HepG2 (cell line): ENCODE measurements around the gene SALL2. TPM values are rescaled to one million over a fixed set of nuclear protein-coding genes. Genes with fewer than 3 reads are reported as not detected.

Experiments
- ADNP ChIP-seq: sonication (generic); formaldehyde crosslinking; IDR thresholded peaks from 2 replicates; pipeline ENCODE4 v1.4.0; 2020; ENCODE audit warnings: missing genetic modification reagents
- ESRRA ChIP-seq: sonication (generic); formaldehyde crosslinking; IDR thresholded peaks from 2 replicates; pipeline ENCODE4 v1.5.1; 2020; ENCODE audit warnings: mild to moderate bottlenecking, low read depth, missing genetic modification reagents
- ETV6 ChIP-seq: sonication (generic); formaldehyde crosslinking; conservative IDR thresholded peaks from 2 replicates; pipeline ENCODE4 v1.4.0; 2020; ENCODE audit warnings: missing genetic modification reagents
- GABPA ChIP-seq, 2 experiments: IDR thresholded peaks; 2 replicates each; pipeline ENCODE4 v1.6.1; 2011 to 2016; ENCODE audit warnings: low read depth in 2 of 2, low read length in 1 of 2, missing biosample characterization in 1 of 2, missing genetic modification characterization in 1 of 2
- IKZF1 ChIP-seq: fragments of 450-650 bp; IDR thresholded peaks from 2 replicates; pipeline ENCODE4 v1.7.1; 2016
- SETDB1 ChIP-seq: sonication (generic); formaldehyde crosslinking; IDR thresholded peaks from 2 replicates; pipeline ENCODE4 v1.5.1; 2020; ENCODE audit warnings: missing genetic modification reagents, mild to moderate bottlenecking, borderline replicate concordance
- SP5 ChIP-seq: IDR thresholded peaks from 2 replicates; pipeline ENCODE4 v1.6.1; 2016; ENCODE audit warnings: low read depth, borderline replicate concordance
- ZNF101 ChIP-seq: sonication (generic); formaldehyde crosslinking; IDR thresholded peaks from 2 replicates; pipeline ENCODE4 v1.4.0; 2020; ENCODE audit warnings: mild to moderate bottlenecking, low read depth, missing genetic modification reagents, borderline replicate concordance
- ZNF235 ChIP-seq: sonication (generic); formaldehyde crosslinking; IDR thresholded peaks from 2 replicates; pipeline ENCODE4 v1.8.1; 2023; ENCODE audit warnings: mild to moderate bottlenecking, missing genetic modification reagents, borderline replicate concordance
- ZNF670 ChIP-seq: sonication (generic); formaldehyde crosslinking; IDR thresholded peaks from 2 replicates; pipeline ENCODE4 v1.8.0; 2022; ENCODE audit warnings: mild to moderate bottlenecking, missing genetic modification reagents, borderline replicate concordance
- ZNF678 ChIP-seq: sonication (generic); formaldehyde crosslinking; IDR thresholded peaks from 2 replicates; pipeline ENCODE4 v1.4.0; 2020; ENCODE audit warnings: mild to moderate bottlenecking, missing genetic modification reagents
- ZNF790 ChIP-seq: sonication (generic); formaldehyde crosslinking; IDR thresholded peaks from 2 replicates; pipeline ENCODE4 v1.8.0; 2022; ENCODE audit warnings: missing genetic modification reagents, mild to moderate bottlenecking, borderline replicate concordance
- polyA plus RNA-seq, 8 experiments: library from polyadenylated mRNA; depleted of rRNA in 3 of 8; stranded (reverse) in 7 of 8; unstranded in 1 of 8; fragments of >200 nt; fragmentation: Illumina TruSeq in 4 of 8; extraction: Trizol in 4 of 8; gene quantifications; 2 replicates each; pipeline versions ENCODE4 v1.2.1 to v1.2.3, GENCODE V29; 2011 to 2016; ENCODE audit warnings: low read depth in 4 of 8, missing spikeins in 1 of 8, mixed read lengths in 1 of 8; ENCODE audit not compliant: insufficient read depth in 1 of 8
- total RNA-seq, 5 experiments: library from RNA; depleted of rRNA; stranded (reverse); fragments of >200 nt; fragmentation: Illumina TruSeq; extraction: Trizol; gene quantifications; 2 replicates each; pipeline ENCODE4 v1.2.3, GENCODE V29; 2016; ENCODE audit warnings: low read depth in 1 of 5
- TF ChIP-seq, protein P1 (sequence below): sonication (generic); formaldehyde crosslinking; IDR thresholded peaks from 2 replicates; pipeline ENCODE4 v1.4.0; 2020; ENCODE audit warnings: missing genetic modification reagents
- TF ChIP-seq, protein P2 (sequence below): IDR thresholded peaks from 2 replicates; pipeline ENCODE4 v1.6.1; 2018; ENCODE audit warnings: missing genetic modification reagents, mild to moderate bottlenecking, missing compliant biosample characterization
- TF ChIP-seq, protein P3 (sequence below): sonication (generic); formaldehyde crosslinking; IDR thresholded peaks from 2 replicates; pipeline ENCODE4 v1.5.0; 2020; ENCODE audit warnings: mild to moderate bottlenecking, missing genetic modification reagents
- TF ChIP-seq, protein P4 (sequence below): sonication (generic); formaldehyde crosslinking; IDR thresholded peaks from 2 replicates; pipeline ENCODE4 v1.8.0; 2022; ENCODE audit warnings: mild to moderate bottlenecking, missing genetic modification reagents
- TF ChIP-seq, protein P5 (sequence below): sonication (generic); formaldehyde crosslinking; conservative IDR thresholded peaks from 2 replicates; pipeline ENCODE4 v1.4.0; 2020; ENCODE audit warnings: missing genetic modification reagents

Gene SALL2
- total and polyA plus RNA-seq, 2 of the 13 experiments (the other 11 are each of a cell fraction or from before 2014, with no cell fraction given), result 4.9 to 5.8 TPM

DNA sequence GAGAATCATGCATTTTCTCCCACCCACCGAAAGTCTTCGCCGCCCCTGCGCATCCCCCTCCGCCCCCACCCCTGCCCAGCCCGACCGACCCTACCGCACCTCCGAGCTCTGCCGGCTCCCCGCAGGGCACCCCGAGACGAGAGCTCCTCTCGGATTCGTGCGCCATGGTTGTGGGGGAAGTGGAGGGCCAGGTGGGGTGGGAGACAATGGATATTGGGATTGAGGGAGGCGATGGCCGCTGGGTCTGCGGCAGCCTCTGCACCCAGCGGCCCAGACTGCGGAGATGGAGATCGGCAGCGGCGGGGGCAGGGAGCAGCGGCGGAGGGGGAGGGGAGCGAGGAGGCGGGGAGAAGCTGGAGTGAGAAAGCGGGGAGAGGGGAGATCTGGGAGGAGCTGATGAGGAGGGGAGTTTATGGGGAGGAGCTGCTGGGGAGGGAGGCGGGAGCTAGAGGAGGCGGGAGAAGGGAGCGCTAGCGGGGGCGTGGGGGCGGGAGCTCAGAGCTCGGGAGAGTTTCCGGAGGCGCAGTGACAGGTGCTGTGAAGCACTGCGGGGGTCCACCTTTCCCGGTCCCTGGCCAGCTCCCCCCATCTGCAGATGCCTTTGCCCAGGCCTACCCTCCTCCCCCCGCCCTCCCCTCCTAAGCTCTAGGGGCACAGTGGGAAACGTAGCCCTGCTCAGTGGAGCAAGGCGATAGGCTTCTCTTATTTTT is at the start of gene SALL2 (continued):
- TF ChIP-seq ZNF670 (CRISPR knock-in tag) (no peak), GABPA (IDR thresholded peaks at IDR 0.05; ENCODE audit: low read depth, low read length) (no peak; the same call in 1 of the 2 replicates), GABPA (CRISPR knock-in tag; IDR thresholded peaks at IDR 0.05; ENCODE audit: low read depth) (peak; percentile 63), ZNF790 (CRISPR knock-in tag) (no peak), IKZF1 (no peak), ZNF678 (CRISPR knock-in tag) (no peak), ZNF101 (CRISPR knock-in tag) (no peak), SP5 (CRISPR knock-in tag) (peak; percentile 87), ADNP (CRISPR knock-in tag) (no peak), ZNF235 (CRISPR knock-in tag) (no peak), SETDB1 (CRISPR knock-in tag) (no peak), ETV6 (CRISPR knock-in tag) (no peak), ESRRA (CRISPR knock-in tag) (no peak)
- TF ChIP-seq, protein P1, sequence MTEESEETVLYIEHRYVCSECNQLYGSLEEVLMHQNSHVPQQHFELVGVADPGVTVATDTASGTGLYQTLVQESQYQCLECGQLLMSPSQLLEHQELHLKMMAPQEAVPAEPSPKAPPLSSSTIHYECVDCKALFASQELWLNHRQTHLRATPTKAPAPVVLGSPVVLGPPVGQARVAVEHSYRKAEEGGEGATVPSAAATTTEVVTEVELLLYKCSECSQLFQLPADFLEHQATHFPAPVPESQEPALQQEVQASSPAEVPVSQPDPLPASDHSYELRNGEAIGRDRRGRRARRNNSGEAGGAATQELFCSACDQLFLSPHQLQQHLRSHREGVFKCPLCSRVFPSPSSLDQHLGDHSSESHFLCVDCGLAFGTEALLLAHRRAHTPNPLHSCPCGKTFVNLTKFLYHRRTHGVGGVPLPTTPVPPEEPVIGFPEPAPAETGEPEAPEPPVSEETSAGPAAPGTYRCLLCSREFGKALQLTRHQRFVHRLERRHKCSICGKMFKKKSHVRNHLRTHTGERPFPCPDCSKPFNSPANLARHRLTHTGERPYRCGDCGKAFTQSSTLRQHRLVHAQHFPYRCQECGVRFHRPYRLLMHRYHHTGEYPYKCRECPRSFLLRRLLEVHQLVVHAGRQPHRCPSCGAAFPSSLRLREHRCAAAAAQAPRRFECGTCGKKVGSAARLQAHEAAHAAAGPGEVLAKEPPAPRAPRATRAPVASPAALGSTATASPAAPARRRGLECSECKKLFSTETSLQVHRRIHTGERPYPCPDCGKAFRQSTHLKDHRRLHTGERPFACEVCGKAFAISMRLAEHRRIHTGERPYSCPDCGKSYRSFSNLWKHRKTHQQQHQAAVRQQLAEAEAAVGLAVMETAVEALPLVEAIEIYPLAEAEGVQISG (CRISPR knock-in tag), result peak; percentile 63
- TF ChIP-seq, protein P2, sequence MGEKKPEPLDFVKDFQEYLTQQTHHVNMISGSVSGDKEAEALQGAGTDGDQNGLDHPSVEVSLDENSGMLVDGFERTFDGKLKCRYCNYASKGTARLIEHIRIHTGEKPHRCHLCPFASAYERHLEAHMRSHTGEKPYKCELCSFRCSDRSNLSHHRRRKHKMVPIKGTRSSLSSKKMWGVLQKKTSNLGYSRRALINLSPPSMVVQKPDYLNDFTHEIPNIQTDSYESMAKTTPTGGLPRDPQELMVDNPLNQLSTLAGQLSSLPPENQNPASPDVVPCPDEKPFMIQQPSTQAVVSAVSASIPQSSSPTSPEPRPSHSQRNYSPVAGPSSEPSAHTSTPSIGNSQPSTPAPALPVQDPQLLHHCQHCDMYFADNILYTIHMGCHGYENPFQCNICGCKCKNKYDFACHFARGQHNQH, result peak; percentile 19; the same call in 1 of the 2 replicates
- TF ChIP-seq, protein P3, sequence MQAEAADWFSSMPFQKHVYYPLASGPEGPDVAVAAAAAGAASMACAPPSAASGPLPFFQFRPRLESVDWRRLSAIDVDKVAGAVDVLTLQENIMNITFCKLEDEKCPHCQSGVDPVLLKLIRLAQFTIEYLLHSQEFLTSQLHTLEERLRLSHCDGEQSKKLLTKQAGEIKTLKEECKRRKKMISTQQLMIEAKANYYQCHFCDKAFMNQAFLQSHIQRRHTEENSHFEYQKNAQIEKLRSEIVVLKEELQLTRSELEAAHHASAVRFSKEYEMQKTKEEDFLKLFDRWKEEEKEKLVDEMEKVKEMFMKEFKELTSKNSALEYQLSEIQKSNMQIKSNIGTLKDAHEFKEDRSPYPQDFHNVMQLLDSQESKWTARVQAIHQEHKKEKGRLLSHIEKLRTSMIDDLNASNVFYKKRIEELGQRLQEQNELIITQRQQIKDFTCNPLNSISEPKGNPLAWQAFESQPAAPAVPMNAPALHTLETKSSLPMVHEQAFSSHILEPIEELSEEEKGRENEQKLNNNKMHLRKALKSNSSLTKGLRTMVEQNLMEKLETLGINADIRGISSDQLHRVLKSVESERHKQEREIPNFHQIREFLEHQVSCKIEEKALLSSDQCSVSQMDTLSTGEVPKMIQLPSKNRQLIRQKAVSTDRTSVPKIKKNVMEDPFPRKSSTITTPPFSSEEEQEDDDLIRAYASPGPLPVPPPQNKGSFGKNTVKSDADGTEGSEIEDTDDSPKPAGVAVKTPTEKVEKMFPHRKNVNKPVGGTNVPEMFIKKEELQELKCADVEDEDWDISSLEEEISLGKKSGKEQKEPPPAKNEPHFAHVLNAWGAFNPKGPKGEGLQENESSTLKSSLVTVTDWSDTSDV (CRISPR knock-in tag), result no peak
- TF ChIP-seq, protein P4, sequence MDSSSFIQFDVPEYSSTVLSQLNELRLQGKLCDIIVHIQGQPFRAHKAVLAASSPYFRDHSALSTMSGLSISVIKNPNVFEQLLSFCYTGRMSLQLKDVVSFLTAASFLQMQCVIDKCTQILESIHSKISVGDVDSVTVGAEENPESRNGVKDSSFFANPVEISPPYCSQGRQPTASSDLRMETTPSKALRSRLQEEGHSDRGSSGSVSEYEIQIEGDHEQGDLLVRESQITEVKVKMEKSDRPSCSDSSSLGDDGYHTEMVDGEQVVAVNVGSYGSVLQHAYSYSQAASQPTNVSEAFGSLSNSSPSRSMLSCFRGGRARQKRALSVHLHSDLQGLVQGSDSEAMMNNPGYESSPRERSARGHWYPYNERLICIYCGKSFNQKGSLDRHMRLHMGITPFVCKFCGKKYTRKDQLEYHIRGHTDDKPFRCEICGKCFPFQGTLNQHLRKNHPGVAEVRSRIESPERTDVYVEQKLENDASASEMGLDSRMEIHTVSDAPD (CRISPR knock-in tag), result no peak
- TF ChIP-seq, protein P5, sequence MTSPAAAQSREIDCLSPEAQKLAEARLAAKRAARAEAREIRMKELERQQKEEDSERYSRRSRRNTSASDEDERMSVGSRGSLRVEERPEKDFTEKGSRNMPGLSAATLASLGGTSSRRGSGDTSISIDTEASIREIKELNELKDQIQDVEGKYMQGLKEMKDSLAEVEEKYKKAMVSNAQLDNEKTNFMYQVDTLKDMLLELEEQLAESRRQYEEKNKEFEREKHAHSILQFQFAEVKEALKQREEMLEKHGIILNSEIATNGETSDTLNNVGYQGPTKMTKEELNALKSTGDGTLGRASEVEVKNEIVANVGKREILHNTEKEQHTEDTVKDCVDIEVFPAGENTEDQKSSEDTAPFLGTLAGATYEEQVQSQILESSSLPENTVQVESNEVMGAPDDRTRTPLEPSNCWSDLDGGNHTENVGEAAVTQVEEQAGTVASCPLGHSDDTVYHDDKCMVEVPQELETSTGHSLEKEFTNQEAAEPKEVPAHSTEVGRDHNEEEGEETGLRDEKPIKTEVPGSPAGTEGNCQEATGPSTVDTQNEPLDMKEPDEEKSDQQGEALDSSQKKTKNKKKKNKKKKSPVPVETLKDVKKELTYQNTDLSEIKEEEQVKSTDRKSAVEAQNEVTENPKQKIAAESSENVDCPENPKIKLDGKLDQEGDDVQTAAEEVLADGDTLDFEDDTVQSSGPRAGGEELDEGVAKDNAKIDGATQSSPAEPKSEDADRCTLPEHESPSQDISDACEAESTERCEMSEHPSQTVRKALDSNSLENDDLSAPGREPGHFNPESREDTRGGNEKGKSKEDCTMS (CRISPR knock-in tag), result no peak
